Gastroesophageal sphincter (tissue), 3 donors: ENCODE measurements around the gene SLC1A2.

Source experiments
- EP300 ChIP-seq: sonication (generic); formaldehyde crosslinking; IDR thresholded peaks from one replicate; pipeline ENCODE4 v1.6.1; 2017; ENCODE audit warnings: antibody characterized with exemption, mild to moderate bottlenecking
- POLR2A ChIP-seq, 2 donors: fragments of 450-650 bp; IDR thresholded peaks; one replicate each; pipeline ENCODE4 v1.6.1; 2017; ENCODE audit warnings: antibody characterized with exemption in 2 of 2, mild to moderate bottlenecking in 2 of 2, moderate library complexity in 1 of 2
- TF ChIP-seq, protein P1 (sequence below), 4 experiments: fragments of 200-600 bp in 2 of 4; fragments of 450-650 bp in 2 of 4; sonication (generic) in 1 of 4; IDR thresholded peaks; one replicate each; pipeline ENCODE4 v1.5.1; 2017 to 2019; ENCODE audit warnings: antibody characterized with exemption in 4 of 4, mild to moderate bottlenecking in 2 of 4, moderate library complexity in 2 of 4

- TF ChIP-seq POLR2A (IDR thresholded peaks at IDR 0.05) (no peak), EP300 (no peak)
- TF ChIP-seq, protein P1, sequence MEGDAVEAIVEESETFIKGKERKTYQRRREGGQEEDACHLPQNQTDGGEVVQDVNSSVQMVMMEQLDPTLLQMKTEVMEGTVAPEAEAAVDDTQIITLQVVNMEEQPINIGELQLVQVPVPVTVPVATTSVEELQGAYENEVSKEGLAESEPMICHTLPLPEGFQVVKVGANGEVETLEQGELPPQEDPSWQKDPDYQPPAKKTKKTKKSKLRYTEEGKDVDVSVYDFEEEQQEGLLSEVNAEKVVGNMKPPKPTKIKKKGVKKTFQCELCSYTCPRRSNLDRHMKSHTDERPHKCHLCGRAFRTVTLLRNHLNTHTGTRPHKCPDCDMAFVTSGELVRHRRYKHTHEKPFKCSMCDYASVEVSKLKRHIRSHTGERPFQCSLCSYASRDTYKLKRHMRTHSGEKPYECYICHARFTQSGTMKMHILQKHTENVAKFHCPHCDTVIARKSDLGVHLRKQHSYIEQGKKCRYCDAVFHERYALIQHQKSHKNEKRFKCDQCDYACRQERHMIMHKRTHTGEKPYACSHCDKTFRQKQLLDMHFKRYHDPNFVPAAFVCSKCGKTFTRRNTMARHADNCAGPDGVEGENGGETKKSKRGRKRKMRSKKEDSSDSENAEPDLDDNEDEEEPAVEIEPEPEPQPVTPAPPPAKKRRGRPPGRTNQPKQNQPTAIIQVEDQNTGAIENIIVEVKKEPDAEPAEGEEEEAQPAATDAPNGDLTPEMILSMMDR (IDR thresholded peaks at IDR 0.05): no peak
Measured at GRCh38 chr11:35275786-35276170, 143.6 kb downstream of the SLC1A2 start.
